Omental fat pad (tissue), 4 donors: ENCODE data around the gene TFG. TPM values are rescaled to one million over a fixed set of nuclear protein-coding genes. Genes with fewer than 3 reads are reported as not detected.

ENCODE experiments used
- ATAC-seq: fragments of 150-250 bp; one replicate; pipeline ENCODE4 v1.9.1; 2016; ENCODE audit warnings: mild to moderate bottlenecking, moderate library complexity; ENCODE audit not compliant: low FRiP score
- DNase-seq: peaks from one replicate; pipeline ENCODE4 v3.0.0-alpha.2; 2019; ENCODE audit warnings: low spot score
- total RNA-seq, 4 donors: library from RNA; depleted of rRNA; stranded (reverse); fragments of >200 nt; gene quantifications; one replicate each; pipeline ENCODE4 v1.1.0, GENCODE V29; 2016
- TF ChIP-seq, protein P1 (sequence below), 3 donors: fragments of 450-650 bp; IDR thresholded peaks; one replicate each; pipeline ENCODE4 v1.5.1; 2016 to 2017; ENCODE audit warnings: antibody characterized with exemption in 3 of 3, mild to moderate bottlenecking in 3 of 3, moderate library complexity in 2 of 3

TFG gene
- total RNA-seq, 4 donors from 2014 or later: 59.3 to 108 (median 91.3) TPM

DNA sequence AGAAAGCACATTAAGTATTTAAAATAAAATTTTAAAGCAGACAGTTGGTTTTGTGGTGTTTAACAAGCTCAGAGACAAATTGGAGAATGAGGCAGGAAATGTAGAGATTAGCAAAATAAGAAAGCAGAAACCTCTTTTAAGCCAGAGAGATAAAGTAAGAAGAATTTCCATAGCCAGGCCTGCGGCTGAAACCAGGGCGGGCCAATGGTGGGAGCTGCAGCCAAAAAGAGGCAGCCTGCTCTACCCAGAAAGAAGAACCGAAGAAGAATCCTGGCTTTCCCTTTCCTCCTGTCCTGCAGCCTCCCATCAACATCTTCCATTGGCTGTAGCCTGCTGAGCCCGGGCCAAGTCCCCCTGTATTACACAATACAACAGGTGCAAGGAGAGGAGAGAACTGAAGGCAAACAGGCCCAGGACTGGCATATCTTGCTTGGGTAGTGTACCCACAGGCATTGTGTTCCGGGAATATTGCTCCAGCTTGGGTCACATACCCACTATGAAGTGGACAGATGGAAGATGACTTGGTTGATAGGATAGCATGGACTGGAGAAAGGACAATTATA is 11.5 kb upstream of the TFG start:
- no peak for ATAC-seq

DNA sequence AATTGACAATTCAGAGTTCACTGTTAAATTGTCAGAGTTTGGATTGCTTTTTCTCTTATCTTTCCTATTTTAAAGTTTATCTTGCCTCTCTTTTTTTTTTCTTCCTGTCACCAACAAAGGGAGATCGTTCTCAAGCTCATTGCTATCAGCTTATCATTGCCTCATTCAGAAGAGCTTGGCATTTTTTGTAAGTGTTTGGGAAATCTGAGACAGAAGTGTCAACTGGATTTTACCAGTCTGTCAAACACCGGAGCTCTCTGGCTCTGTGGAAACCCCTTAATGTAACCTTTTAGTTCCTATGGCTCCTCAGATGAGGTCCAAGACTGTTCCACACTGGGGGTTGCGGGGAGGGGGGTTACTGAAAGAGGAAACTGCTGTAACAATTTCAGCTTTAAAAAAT is 10.6 kb upstream of the TFG start:
- DNase-seq (no peak), ATAC-seq (no peak)
- TF ChIP-seq, protein P1, sequence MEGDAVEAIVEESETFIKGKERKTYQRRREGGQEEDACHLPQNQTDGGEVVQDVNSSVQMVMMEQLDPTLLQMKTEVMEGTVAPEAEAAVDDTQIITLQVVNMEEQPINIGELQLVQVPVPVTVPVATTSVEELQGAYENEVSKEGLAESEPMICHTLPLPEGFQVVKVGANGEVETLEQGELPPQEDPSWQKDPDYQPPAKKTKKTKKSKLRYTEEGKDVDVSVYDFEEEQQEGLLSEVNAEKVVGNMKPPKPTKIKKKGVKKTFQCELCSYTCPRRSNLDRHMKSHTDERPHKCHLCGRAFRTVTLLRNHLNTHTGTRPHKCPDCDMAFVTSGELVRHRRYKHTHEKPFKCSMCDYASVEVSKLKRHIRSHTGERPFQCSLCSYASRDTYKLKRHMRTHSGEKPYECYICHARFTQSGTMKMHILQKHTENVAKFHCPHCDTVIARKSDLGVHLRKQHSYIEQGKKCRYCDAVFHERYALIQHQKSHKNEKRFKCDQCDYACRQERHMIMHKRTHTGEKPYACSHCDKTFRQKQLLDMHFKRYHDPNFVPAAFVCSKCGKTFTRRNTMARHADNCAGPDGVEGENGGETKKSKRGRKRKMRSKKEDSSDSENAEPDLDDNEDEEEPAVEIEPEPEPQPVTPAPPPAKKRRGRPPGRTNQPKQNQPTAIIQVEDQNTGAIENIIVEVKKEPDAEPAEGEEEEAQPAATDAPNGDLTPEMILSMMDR (IDR thresholded peaks at IDR 0.05): no peak

More for the DNA sequence above, 11.5 kb upstream of the TFG start:
- no peak for DNase-seq
- TF ChIP-seq, protein P1 (IDR thresholded peaks at IDR 0.05): no peak

DNA sequence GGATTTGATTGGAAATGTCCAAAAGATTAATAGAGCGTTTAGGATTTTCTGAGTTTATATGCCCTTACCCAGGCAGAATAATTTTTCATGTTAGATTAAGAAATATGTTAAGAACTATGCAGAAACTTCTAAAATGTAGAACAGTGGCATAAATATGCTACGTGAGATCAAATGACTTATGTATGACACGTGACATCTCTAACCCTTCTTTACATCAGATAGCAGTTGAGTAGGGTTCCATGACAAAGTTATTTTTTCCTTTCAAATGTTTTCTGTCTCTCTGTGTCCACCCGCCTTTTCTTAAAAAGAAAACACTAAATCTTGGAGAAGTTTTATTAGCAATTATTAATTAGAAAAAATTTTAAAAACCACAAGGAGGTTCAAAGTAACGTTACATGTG is 8.6 kb upstream of the TFG start:
- TF ChIP-seq, protein P1 (IDR thresholded peaks at IDR 0.05): no peak
- no peak for DNase-seq
- ATAC-seq: no peak

DNA sequence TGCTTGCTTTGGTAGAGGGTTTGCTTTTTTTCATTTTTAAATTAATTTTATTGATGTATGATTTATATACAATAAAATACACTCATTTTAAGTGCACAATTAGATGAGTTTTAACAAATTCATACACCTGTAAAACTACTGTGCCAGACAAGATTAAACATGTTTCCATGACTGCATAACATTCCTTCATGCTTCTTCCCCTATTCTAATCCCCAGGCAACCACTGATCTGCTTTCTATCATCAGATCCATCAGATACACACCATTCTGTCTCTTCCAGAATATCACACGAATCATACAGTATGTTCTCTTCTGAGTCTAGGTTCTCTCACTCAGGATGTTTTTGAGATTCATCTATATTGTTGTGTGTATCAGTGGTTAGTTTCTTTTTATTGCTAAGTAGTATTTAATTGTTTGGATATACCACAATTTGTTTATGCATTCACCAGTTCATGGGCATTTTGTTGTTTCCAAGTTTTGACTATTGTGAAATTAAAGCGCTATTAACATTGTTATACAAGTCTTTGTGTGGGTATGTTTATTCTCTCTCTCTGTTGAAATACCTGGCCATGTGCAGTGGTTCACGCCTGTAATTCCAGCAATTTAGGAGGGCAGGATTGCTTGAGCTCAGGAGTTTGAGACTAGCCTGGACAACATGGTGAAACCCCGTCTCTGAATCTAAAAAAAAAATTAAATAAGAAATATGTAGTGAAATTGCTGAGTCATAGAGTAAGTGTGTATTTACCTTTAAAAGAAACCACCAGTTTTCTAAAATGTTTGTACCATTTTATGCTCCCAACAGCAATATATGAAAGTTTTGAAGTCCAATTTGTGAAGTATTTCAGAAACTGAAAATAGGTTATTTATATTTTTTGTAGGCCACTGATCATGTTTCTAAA is 7.0 kb upstream of the TFG start:
- DNase-seq (no peak), ATAC-seq (no peak)
- TF ChIP-seq, protein P1 (IDR thresholded peaks at IDR 0.05): no peak

DNA sequence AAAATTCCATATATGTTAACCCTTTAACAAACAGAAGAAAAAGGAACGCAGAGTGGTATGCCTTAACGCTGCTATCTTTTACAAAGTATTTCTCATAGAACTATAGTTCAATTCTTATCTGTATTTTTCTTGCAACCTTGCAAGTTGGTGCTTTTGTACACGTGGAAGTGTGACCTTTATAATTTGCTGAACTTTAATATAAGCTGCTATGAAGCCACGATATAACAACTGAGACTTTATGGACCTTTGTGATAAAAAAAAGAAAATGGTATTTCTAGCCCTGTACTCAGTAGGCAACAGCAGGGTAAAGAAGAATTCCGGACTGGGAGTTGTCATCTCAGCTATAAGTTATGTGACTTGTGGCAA is 6.3 kb upstream of the TFG start:
- ATAC-seq: no peak
- no peak for DNase-seq
- TF ChIP-seq, protein P1 (IDR thresholded peaks at IDR 0.05): no peak

DNA sequence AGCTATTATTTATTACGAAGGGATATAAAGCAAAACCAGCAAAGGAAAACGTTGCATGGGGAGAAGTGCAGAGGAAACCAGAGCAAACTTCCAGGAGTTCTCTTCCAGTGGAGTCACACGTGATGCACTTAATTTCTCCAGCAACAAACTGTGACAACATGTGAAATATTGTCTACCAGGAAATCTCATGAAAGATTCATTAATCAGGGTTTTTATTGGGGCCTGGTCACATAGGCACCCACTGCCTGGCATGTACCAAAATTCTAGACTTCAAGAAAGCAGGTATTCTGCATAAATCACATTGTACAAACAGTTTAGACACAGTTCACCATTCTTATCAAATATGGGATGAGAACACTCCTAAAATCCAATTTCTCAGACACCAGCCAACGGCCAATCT is 5.4 kb upstream of the TFG start:
- DNase-seq: no peak
- ATAC-seq: no peak
- TF ChIP-seq, protein P1 (IDR thresholded peaks at IDR 0.05): no peak

DNA sequence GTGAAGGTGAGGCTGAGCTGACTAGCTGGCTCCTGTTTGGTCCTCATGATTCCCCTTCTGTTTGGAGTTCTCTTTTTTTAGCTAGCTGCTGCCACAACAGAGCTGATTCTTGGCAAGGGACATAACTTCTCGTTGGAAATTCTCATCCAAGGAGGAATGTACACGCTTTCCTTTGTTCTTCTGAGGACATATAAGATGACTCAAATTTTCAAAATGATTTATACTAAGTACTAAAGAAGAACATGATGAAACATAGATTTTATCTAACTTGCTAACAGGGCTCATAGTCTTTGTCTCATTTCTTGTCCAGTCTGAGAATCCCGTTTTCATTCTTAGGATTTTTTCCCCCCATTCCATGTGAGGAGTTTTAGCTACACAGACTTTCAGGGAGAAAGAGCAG is 2.9 kb upstream of the TFG start:
- TF ChIP-seq, protein P1 (IDR thresholded peaks at IDR 0.05): no peak

More for the DNA sequence above, 2.9 kb upstream of the TFG start:
- ATAC-seq: no peak
- DNase-seq: no peak
